Activated CD4-positive, CD25-positive, alpha-beta regulatory T cell treated with anti-CD3 and anti-CD28 coated beads, Interleukin-2, amount 50 U/mL, for 72 hours (primary cell): ENCODE measurements around the gene CEPT1.

Source experiments
- DNase-seq: peaks from one replicate; pipeline ENCODE4 v3.0.0; 2021

CEPT1 gene

DNA sequence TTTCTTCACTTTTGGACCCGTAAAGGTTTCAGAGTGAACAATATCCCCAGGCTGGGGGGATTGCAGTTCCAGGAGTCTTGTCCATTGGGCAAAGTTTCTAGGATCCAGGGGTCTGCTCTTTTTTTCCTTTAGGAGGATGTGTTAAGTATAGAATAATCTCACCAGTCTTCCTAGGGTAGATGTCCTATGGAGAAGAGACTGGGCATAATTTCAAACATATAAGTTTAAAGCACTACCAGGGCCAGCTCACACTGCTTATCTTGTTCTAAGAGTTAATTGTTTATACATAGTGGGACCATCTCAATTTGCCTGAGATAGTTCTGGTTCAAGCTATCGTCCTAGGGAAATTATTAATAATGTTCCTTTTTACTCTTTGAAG is 88.7 kb downstream of the CEPT1 start:
- no peak for DNase-seq

DNA sequence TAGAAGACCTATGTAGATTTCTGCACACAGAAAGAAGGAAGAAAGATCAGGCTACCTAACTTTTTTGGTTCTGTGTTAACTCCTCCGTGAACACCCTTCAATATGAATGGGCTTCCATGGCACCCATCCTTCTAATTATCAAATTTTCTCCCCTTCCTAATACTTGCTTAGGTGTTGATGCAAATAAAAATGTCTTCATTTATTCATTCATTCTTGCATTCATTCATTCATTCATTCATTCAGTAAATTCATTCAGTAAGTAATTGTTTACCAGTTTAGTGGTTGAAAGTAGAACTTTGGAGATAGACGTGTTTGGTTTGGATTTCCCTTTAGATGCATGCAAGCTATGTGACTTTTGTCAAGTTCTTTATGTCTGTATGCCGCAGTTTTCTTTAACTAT is 92.1 kb downstream of the CEPT1 start:
- DNase-seq, result no peak

DNA sequence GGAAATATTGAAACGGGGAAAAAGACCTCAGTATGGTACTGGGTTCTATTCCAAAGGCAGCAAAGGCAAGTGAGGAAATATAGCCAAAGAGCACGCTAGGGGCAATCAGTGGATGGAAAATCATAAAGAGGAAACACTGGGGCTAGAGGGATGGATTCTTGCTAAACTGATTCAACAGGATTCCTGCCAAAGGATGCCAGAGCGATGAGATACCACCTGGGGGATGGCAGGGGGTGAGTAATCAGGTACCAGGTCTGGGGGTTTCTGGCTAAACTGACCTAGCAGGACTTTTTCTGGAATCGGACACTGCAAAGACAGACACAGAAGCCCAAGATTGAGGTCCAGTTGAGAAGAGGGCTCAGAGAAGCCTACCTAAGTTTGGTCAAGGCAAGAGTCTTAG is 94.2 kb downstream of the CEPT1 start:
- no peak for DNase-seq
